ENCODE data around the gene AAMP.

GRCh38 chr2:218284106-218284811 is 14.3 kb upstream of the AAMP start:
- TF ChIP-seq, protein P1, sequence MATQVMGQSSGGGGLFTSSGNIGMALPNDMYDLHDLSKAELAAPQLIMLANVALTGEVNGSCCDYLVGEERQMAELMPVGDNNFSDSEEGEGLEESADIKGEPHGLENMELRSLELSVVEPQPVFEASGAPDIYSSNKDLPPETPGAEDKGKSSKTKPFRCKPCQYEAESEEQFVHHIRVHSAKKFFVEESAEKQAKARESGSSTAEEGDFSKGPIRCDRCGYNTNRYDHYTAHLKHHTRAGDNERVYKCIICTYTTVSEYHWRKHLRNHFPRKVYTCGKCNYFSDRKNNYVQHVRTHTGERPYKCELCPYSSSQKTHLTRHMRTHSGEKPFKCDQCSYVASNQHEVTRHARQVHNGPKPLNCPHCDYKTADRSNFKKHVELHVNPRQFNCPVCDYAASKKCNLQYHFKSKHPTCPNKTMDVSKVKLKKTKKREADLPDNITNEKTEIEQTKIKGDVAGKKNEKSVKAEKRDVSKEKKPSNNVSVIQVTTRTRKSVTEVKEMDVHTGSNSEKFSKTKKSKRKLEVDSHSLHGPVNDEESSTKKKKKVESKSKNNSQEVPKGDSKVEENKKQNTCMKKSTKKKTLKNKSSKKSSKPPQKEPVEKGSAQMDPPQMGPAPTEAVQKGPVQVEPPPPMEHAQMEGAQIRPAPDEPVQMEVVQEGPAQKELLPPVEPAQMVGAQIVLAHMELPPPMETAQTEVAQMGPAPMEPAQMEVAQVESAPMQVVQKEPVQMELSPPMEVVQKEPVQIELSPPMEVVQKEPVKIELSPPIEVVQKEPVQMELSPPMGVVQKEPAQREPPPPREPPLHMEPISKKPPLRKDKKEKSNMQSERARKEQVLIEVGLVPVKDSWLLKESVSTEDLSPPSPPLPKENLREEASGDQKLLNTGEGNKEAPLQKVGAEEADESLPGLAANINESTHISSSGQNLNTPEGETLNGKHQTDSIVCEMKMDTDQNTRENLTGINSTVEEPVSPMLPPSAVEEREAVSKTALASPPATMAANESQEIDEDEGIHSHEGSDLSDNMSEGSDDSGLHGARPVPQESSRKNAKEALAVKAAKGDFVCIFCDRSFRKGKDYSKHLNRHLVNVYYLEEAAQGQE (IDR thresholded peaks at IDR 0.05; ENCODE audit: low read depth), result no peak
- TF ChIP-seq CREB1 (IDR thresholded peaks at IDR 0.05; ENCODE audit: low read depth), result no peak
